Mammary epithelial cell (primary cell): ENCODE measurements around the gene SMC1B.

Experiments used
- EZH2 ChIP-seq: IDR thresholded peaks from 2 replicates; pipeline ENCODE4 v1.6.1; 2012; ENCODE audit warnings: low read length, inconsistent platforms, borderline replicate concordance
- TF ChIP-seq, protein P1 (sequence below), 2 donors: IDR thresholded peaks in 1 of 2; conservative IDR thresholded peaks in 1 of 2; 2 replicates each; pipeline ENCODE4 v1.5.1; 2011 to 2012; ENCODE audit warnings: inconsistent platforms in 2 of 2, low read length in 2 of 2, mild to moderate bottlenecking in 2 of 2, control low read depth in 1 of 2, low read depth in 1 of 2; ENCODE audit not compliant: insufficient read depth in 1 of 2; ENCODE audit errors: extremely low read depth in 1 of 2

GRCh38 chr22:45335854-45336522 lies 77.4 kb downstream of the SMC1B start:
- no peak for TF ChIP-seq EZH2
- TF ChIP-seq, protein P1, sequence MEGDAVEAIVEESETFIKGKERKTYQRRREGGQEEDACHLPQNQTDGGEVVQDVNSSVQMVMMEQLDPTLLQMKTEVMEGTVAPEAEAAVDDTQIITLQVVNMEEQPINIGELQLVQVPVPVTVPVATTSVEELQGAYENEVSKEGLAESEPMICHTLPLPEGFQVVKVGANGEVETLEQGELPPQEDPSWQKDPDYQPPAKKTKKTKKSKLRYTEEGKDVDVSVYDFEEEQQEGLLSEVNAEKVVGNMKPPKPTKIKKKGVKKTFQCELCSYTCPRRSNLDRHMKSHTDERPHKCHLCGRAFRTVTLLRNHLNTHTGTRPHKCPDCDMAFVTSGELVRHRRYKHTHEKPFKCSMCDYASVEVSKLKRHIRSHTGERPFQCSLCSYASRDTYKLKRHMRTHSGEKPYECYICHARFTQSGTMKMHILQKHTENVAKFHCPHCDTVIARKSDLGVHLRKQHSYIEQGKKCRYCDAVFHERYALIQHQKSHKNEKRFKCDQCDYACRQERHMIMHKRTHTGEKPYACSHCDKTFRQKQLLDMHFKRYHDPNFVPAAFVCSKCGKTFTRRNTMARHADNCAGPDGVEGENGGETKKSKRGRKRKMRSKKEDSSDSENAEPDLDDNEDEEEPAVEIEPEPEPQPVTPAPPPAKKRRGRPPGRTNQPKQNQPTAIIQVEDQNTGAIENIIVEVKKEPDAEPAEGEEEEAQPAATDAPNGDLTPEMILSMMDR (conservative IDR thresholded peaks at IDR 0.05 in 1 of 2, IDR thresholded peaks at IDR 0.05 in 1 of 2; ENCODE audit: extremely low read depth in 1 of 2, insufficient read depth in 1 of 2, low read depth in 1 of 2, low read length in 2 of 2) = no peak
